Measurements from ENCODE around the gene CORO1A.

The CORO1A gene

GRCh38 chr16:30149250-30149930 is 34.0 kb upstream of the CORO1A start:
- Histone ChIP-seq H3K36me3 (replicated peaks; ENCODE audit: low read depth, low read length) (no peaks in the 10 kb centered on the region), H3K4me2 (ENCODE audit: low read length) (no peak overlapping the region), H3K79me2 (ENCODE audit: low read length) (no peaks in the 10 kb centered on the region), H3K9me3 (ENCODE audit: insufficient read depth, low read length) (peaks cover 8% of the 10 kb centered on the region; the same call in 1 of the 2 replicates), H4K20me1 (ENCODE audit: insufficient read depth, low read length) (no peaks in the 10 kb centered on the region), H3K27ac (ENCODE audit: low read length) (no peak overlapping the region), H2AFZ (ENCODE audit: low read depth, low read length) (no peak overlapping the region), H3K4me3 (ENCODE audit: low read length) (no peak overlapping the region), H3K4me1 (ENCODE audit: low read length) (no peaks in the 10 kb centered on the region), H3K27me3 (ENCODE audit: low read depth, low read length) (no peaks in the 10 kb centered on the region), H3K9ac (ENCODE audit: low read length) (no peak overlapping the region)
- TF ChIP-seq EZH2phosphoT487 (IDR thresholded peaks at IDR 0.05; ENCODE audit: low read depth) (no peak), CTCF (IDR thresholded peaks at IDR 0.05; ENCODE audit: low read depth, low read length) (no peak)

DNA sequence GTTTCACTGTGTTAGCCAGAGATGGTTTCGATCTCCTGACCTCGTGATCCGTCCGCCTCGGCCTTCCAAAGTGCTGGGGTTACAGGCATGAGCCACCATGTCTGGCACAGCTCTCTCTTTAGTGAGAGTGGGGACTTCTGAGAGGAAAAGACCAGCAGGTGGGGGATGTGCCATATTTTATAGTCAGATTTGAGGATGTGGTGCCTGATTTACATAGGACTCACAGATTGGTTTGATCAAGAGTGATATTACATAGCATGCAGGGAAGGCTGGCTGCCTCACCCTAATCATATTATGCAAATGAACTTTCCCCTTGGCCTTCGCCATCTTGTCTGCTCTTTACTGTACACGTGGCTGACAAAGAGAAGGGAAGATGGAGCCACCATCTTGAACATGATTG is 32.3 kb upstream of the CORO1A start:
- Histone ChIP-seq H2AFZ (ENCODE audit: low read depth, low read length) (no peak overlapping the region), H3K9ac (ENCODE audit: low read length) (no peak overlapping the region), H3K27me3 (ENCODE audit: low read depth, low read length) (no peaks in the 10 kb centered on the region), H3K4me2 (ENCODE audit: low read length) (no peak overlapping the region), H3K4me1 (ENCODE audit: low read length) (no peaks in the 10 kb centered on the region), H4K20me1 (ENCODE audit: insufficient read depth, low read length) (no peaks in the 10 kb centered on the region), H3K4me3 (ENCODE audit: low read length) (no peak overlapping the region), H3K79me2 (ENCODE audit: low read length) (no peaks in the 10 kb centered on the region), H3K27ac (ENCODE audit: low read length) (no peak overlapping the region), H3K36me3 (replicated peaks; ENCODE audit: low read depth, low read length) (no peaks in the 10 kb centered on the region), H3K9me3 (ENCODE audit: insufficient read depth, low read length) (peaks cover 8% of the 10 kb centered on the region; the same call in 1 of the 2 replicates)
- TF ChIP-seq EZH2phosphoT487 (IDR thresholded peaks at IDR 0.05; ENCODE audit: low read depth) (no peak), CTCF (IDR thresholded peaks at IDR 0.05; ENCODE audit: low read depth, low read length) (no peak)

DNA sequence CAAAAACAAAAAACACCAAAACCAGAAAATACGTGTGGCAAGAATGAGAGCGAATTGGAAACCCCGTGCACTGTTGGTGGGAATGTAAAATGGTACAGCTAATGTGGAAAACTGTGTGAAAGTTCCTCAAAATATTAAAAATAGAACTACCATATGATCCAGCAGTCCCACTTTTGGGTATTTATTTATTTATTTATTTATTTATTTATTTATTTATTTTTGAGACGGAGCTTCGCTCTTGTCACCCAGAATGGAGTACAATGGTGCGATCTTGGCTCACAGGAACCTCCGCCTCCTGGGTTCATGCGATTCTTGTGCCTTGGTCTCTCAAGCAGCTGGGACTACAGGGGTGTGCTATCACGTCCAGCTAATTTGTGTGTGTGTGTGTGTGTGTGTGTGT is 30.9 kb upstream of the CORO1A start:
- H3K79me2 ChIP-seq (ENCODE audit: low read length): no peaks in the 10 kb centered on the region
- no peak overlapping the region for H2AFZ ChIP-seq (ENCODE audit: low read depth, low read length)
- no peak overlapping the region for H3K9ac ChIP-seq (ENCODE audit: low read length)
- H3K9me3 ChIP-seq (ENCODE audit: insufficient read depth, low read length): peaks cover 8% of the 10 kb centered on the region; the same call in 1 of the 2 replicates
- no peaks in the 10 kb centered on the region for H4K20me1 ChIP-seq (ENCODE audit: insufficient read depth, low read length)
- H3K4me3 ChIP-seq (ENCODE audit: low read length): no peak overlapping the region
- H3K4me1 ChIP-seq (ENCODE audit: low read length): no peaks in the 10 kb centered on the region
- no peak overlapping the region for H3K4me2 ChIP-seq (ENCODE audit: low read length)
- no peaks in the 10 kb centered on the region for H3K36me3 ChIP-seq (replicated peaks; ENCODE audit: low read depth, low read length)
- no peaks in the 10 kb centered on the region for H3K27me3 ChIP-seq (ENCODE audit: low read depth, low read length)
- TF ChIP-seq EZH2phosphoT487 (IDR thresholded peaks at IDR 0.05; ENCODE audit: low read depth) (no peak), CTCF (IDR thresholded peaks at IDR 0.05; ENCODE audit: low read depth, low read length) (no peak)
- no peak overlapping the region for H3K27ac ChIP-seq (ENCODE audit: low read length)

- Histone ChIP-seq H3K4me2 (ENCODE audit: low read length) (no peak overlapping the region), H3K27ac (ENCODE audit: low read length) (no peak overlapping the region), H2AFZ (ENCODE audit: low read depth, low read length) (no peak overlapping the region), H3K79me2 (ENCODE audit: low read length) (no peaks in the 10 kb centered on the region), H3K4me3 (ENCODE audit: low read length) (no peak overlapping the region), H4K20me1 (ENCODE audit: insufficient read depth, low read length) (no peaks in the 10 kb centered on the region), H3K9ac (ENCODE audit: low read length) (no peak overlapping the region), H3K36me3 (replicated peaks; ENCODE audit: low read depth, low read length) (no peaks in the 10 kb centered on the region), H3K4me1 (ENCODE audit: low read length) (0 out of 2 replicates have a peak, but pooled peaks cover 6% of the 10 kb centered on the region), H3K9me3 (ENCODE audit: insufficient read depth, low read length) (no peaks in the 10 kb centered on the region), H3K27me3 (ENCODE audit: low read depth, low read length) (no peaks in the 10 kb centered on the region)
- no peak for TF ChIP-seq EZH2phosphoT487 (IDR thresholded peaks at IDR 0.05; ENCODE audit: low read depth)
- TF ChIP-seq CTCF (IDR thresholded peaks at IDR 0.05; ENCODE audit: low read depth, low read length): no peak
Measured at GRCh38 chr16:30155188-30155587, 28.2 kb upstream of the CORO1A start.
